PFSK-1 (cell line): ENCODE results near the gene UGGT1.

ENCODE experiments used
- POLR2AphosphoS5 ChIP-seq: IDR thresholded peaks from 2 replicates; pipeline ENCODE4 v1.6.1; 2012; ENCODE audit warnings: low read depth, mild to moderate bottlenecking, control low read depth, low read length, moderate library complexity
- SIN3A ChIP-seq: IDR thresholded peaks from 2 replicates; pipeline ENCODE4 v1.6.1; 2012; ENCODE audit warnings: mild to moderate bottlenecking, low read length, moderate library complexity, borderline replicate concordance; ENCODE audit not compliant: insufficient read depth
- TAF1 ChIP-seq: IDR thresholded peaks from 2 replicates; pipeline ENCODE4 v1.6.1; 2012; ENCODE audit warnings: low read length, control low read depth, borderline replicate concordance; ENCODE audit not compliant: insufficient read depth
- TF ChIP-seq, protein P1 (sequence below), 2 experiments: IDR thresholded peaks; 2 replicates each; pipeline versions ENCODE4 v1.6.1 to v1.8.0; 2011 to 2012; ENCODE audit warnings: low read depth in 2 of 2, low read length in 2 of 2, control low read depth in 1 of 2, inconsistent platforms in 1 of 2, mild to moderate bottlenecking in 1 of 2, moderate library complexity in 1 of 2; ENCODE audit not compliant: insufficient read depth in 1 of 2

DNA sequence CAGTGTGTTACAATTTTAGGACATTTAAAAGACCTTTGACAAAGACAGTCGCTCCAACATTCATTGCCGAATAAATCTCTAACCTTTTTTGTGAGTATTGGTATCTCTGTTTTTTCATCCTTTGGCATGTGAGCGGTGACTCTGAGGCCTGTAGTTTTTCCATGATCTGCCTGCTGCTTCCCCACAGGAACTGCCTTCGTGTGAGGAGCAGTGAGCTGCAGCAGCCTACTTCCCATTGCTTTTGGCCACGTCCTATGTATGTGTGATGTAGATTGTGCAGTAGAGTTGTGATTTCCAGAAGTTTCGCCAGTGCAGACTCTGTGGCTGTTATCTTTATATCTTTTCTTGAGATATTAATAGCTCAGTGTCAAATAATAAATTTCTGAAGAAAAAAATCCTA lies 79.8 kb downstream of the UGGT1 start:
- TF ChIP-seq, protein P1, sequence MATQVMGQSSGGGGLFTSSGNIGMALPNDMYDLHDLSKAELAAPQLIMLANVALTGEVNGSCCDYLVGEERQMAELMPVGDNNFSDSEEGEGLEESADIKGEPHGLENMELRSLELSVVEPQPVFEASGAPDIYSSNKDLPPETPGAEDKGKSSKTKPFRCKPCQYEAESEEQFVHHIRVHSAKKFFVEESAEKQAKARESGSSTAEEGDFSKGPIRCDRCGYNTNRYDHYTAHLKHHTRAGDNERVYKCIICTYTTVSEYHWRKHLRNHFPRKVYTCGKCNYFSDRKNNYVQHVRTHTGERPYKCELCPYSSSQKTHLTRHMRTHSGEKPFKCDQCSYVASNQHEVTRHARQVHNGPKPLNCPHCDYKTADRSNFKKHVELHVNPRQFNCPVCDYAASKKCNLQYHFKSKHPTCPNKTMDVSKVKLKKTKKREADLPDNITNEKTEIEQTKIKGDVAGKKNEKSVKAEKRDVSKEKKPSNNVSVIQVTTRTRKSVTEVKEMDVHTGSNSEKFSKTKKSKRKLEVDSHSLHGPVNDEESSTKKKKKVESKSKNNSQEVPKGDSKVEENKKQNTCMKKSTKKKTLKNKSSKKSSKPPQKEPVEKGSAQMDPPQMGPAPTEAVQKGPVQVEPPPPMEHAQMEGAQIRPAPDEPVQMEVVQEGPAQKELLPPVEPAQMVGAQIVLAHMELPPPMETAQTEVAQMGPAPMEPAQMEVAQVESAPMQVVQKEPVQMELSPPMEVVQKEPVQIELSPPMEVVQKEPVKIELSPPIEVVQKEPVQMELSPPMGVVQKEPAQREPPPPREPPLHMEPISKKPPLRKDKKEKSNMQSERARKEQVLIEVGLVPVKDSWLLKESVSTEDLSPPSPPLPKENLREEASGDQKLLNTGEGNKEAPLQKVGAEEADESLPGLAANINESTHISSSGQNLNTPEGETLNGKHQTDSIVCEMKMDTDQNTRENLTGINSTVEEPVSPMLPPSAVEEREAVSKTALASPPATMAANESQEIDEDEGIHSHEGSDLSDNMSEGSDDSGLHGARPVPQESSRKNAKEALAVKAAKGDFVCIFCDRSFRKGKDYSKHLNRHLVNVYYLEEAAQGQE (IDR thresholded peaks at IDR 0.05; ENCODE audit: insufficient read depth in 1 of 2, low read depth in 2 of 2, low read length in 2 of 2): no peak
- TF ChIP-seq POLR2AphosphoS5 (no peak), TAF1 (no peak), SIN3A (no peak)
